ENCODE results near the gene CCDC141.

- TF ChIP-seq POLR2A (IDR thresholded peaks at IDR 0.05): no peak
- TF ChIP-seq CTCF (IDR thresholded peaks at IDR 0.05): no peak
These were observed 18.1 kb downstream of the CCDC141 start for GRCh38 chr2:179031731-179032408.
